H1 (cell line): ENCODE results near the gene MSTN.

Source experiments
- ASH2L ChIP-seq: fragments of 200-600, 300-600 bp; sonication (generic); IDR thresholded peaks from one replicate; pipeline ENCODE4 v1.7.1; 2017; ENCODE audit warnings: low read length
- CREB1 ChIP-seq: IDR thresholded peaks from 2 replicates; pipeline ENCODE4 v1.6.1; 2012; ENCODE audit warnings: inconsistent platforms
- GTF2F1 ChIP-seq: IDR thresholded peaks from 2 replicates; pipeline ENCODE4 v1.6.1; 2012; ENCODE audit warnings: low read depth, low read length, improper control_type of control experiment, borderline replicate concordance
- KDM1A ChIP-seq: fragments of 200-600, 300-600 bp; sonication (generic); IDR thresholded peaks from 2 replicates; pipeline ENCODE4 v1.7.1; 2016; ENCODE audit warnings: mild to moderate bottlenecking, low read length, borderline replicate concordance
- POLR2AphosphoS5 ChIP-seq: IDR thresholded peaks from 2 replicates; pipeline ENCODE4 v1.6.1; 2011; ENCODE audit warnings: low read depth, low read length
- RXRA ChIP-seq: IDR thresholded peaks from 2 replicates; pipeline ENCODE4 v1.6.1; 2011; ENCODE audit warnings: low read depth, mild to moderate bottlenecking, low read length, moderate library complexity; ENCODE audit not compliant: insufficient read depth
- SIN3A ChIP-seq, 2 experiments: IDR thresholded peaks in 1 of 2; conservative IDR thresholded peaks in 1 of 2; 2 replicates each; pipeline ENCODE4 v1.6.1; 2011 to 2012; ENCODE audit warnings: low read length in 2 of 2, improper control_type of control experiment in 1 of 2, low read depth in 1 of 2, mild to moderate bottlenecking in 1 of 2
- TF ChIP-seq, protein P1 (sequence below): IDR thresholded peaks from 2 replicates; pipeline ENCODE4 v1.6.1; 2012; ENCODE audit warnings: inconsistent platforms
- TF ChIP-seq, protein P2 (sequence below), 3 experiments: IDR thresholded peaks; 1 replicate in 2 of 3; 2 replicates in 1 of 3; pipeline versions ENCODE4 v1.5.1 to v1.6.1; 2011; ENCODE audit warnings: low read length in 3 of 3, mild to moderate bottlenecking in 3 of 3, inconsistent platforms in 2 of 3, low read depth in 1 of 3, moderate library complexity in 1 of 3; ENCODE audit not compliant: insufficient read depth in 1 of 3; ENCODE audit errors: control extremely low read depth in 1 of 3

DNA sequence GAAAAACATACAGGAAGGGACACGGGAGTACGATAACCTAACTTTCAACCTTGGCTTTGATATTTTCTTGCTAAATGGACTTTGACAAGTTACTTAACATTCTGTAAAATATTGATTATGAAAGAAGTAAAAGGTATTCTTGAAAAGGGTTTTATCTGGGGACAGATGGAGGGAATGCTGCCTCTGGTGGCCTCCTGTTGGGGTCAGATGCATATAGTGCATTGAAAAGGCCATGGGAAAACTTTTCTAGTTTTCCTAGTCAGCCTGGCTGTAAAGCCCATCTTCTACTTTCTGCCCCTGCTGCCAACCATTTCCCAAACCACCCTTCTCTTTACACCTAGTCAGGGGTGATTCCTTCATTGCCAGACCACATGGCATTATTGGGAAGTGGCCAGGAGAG, 22.2 kb upstream of the MSTN start:
- no peak for TF ChIP-seq GTF2F1
- no peak for TF ChIP-seq SIN3A (conservative IDR thresholded peaks at IDR 0.05 in 1 of 2, IDR thresholded peaks at IDR 0.05 in 1 of 2; ENCODE audit: low read depth in 1 of 2, low read length in 2 of 2)
- TF ChIP-seq RXRA: no peak
- TF ChIP-seq KDM1A: no peak
- TF ChIP-seq POLR2AphosphoS5: no peak
- TF ChIP-seq, protein P1, sequence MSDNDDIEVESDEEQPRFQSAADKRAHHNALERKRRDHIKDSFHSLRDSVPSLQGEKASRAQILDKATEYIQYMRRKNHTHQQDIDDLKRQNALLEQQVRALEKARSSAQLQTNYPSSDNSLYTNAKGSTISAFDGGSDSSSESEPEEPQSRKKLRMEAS: no peak
- TF ChIP-seq, protein P2, sequence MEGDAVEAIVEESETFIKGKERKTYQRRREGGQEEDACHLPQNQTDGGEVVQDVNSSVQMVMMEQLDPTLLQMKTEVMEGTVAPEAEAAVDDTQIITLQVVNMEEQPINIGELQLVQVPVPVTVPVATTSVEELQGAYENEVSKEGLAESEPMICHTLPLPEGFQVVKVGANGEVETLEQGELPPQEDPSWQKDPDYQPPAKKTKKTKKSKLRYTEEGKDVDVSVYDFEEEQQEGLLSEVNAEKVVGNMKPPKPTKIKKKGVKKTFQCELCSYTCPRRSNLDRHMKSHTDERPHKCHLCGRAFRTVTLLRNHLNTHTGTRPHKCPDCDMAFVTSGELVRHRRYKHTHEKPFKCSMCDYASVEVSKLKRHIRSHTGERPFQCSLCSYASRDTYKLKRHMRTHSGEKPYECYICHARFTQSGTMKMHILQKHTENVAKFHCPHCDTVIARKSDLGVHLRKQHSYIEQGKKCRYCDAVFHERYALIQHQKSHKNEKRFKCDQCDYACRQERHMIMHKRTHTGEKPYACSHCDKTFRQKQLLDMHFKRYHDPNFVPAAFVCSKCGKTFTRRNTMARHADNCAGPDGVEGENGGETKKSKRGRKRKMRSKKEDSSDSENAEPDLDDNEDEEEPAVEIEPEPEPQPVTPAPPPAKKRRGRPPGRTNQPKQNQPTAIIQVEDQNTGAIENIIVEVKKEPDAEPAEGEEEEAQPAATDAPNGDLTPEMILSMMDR (IDR thresholded peaks at IDR 0.05; ENCODE audit: control extremely low read depth in 1 of 3, insufficient read depth in 1 of 3, low read depth in 1 of 3, low read length in 3 of 3): peak in 1 of 3 experiments; percentile 24; a peak in 1 of 4 replicates
- no peak for TF ChIP-seq ASH2L
- no peak for TF ChIP-seq CREB1
